Stimulated activated CD8-positive, alpha-beta memory T cell treated with anti-CD3 and anti-CD28 coated beads, Interleukin-4, amount 100 ng/mL, for 1 hour (primary cell): ENCODE results near the gene IGF2R.

ENCODE experiments used
- DNase-seq, 2 donors: peaks; one replicate each; pipeline ENCODE4 v3.0.0-alpha.2; 2020; ENCODE audit warnings: low read depth in 2 of 2, low spot score in 1 of 2

The IGF2R gene

DNA sequence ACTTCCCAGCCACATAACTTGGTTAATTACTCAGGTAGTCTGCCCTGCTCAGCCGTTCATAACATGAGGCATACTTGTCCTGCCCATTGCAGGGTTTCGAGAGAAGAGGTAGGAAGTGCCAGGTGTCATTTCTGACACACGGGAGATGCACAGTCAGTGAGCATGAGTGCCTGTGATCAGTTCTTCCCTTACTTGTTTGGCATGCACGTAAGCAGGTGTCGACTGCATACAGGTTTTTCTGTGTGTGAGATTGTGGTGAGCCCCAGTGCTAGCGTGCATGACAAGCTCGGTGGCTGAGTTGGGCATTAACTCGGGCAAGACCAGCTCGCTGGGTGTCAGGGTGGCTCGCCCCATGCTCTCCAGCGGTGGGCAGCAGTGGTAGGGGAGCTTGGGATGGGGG, 101.5 kb downstream of the IGF2R start:
- no peak for DNase-seq

DNA sequence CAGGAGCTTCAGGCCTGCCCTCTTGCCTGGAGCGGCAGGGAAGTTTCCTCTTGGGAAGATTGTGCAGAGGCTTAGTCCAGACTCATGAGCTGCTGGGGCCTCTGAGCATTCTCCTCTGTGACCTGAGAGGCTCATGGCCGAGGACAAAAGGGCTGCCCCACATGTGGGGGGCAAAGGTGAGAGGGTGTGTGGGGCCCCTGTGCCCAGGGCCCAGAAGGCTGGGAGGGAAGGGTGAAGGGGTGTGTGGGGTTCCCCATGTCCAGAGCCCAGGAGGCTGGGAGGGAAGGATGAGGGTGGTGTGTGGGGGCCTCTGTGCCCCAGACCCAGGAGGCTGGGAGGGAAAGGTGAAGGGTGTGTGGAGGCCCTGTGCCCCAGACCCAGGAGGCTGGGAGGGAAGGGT, 101.9 kb downstream of the IGF2R start:
- no peak for DNase-seq

DNA sequence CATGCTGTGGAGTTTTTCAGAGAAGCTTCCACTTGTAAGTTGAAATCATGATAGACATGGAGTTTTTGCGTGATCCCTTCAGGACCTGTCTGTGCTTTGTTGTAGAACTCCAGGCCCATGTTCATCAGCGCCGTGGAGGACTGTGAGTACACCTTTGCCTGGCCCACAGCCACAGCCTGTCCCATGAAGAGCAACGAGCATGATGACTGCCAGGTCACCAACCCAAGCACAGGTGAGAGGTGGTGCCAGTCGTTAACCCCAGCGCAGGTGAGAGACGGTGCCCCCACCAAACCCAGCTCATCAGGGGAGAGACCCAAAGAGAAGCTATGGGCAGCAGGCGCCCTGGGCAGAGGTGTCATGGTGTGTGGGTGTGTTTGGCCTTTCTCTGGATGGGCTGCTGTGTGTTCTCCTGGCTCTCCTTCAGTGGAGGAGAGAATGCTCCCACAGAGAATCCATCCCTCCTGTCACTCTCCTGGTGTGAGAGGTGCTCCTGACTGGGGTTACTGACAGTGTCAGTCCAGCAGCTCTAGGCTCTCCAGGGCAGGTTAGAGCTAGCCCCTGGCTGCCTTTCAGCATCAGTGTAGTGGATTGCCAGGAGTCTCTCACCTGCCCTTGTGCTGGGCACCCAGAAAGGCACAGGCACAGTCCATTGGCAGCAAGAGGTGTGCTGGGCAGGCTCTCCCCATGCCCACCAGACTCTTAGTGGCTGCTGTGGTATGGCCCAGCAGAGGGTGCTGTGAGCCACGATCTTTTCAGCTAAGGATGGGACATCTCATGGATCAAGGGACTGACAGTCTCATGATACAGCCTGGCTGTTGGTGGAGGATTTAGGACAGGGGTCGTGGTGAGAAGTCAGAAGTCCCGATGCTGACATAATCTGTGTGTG, 103.2 kb downstream of the IGF2R start:
- DNase-seq = no peak

DNA sequence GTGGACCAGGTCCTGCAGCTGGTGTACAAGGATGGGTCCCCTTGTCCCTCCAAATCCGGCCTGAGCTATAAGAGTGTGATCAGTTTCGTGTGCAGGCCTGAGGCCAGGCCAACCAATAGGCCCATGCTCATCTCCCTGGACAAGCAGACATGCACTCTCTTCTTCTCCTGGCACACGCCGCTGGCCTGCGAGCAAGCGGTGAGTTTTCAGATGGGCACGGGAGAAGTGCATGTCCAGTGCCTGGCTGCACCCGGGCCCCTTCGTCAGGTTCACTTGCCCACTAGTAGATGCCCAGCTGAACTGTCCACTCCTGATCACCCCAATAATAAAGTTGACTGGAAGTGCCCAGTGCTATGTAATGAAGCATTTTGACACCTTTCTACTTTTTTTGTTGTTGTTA, 104.4 kb downstream of the IGF2R start:
- no peak for DNase-seq

DNA sequence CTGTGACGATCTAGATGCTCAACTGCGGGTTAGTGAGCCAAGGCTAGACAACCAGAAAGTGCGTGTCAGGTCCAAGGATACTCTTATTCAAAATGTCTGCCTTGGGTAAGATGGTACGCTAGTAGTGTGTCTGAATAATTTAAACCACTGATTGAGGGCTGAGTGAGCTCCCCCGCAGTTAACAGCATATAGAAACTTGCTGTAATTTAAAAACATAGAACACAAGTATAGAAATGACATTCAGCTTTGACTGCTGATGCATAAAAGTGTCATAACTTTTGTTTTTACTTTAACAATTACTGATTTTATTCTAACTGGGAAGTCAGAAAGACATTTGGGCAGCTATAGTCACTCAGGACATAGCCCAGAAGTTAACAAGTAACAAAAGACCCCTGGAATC, 107.1 kb downstream of the IGF2R start:
- DNase-seq = no peak

DNA sequence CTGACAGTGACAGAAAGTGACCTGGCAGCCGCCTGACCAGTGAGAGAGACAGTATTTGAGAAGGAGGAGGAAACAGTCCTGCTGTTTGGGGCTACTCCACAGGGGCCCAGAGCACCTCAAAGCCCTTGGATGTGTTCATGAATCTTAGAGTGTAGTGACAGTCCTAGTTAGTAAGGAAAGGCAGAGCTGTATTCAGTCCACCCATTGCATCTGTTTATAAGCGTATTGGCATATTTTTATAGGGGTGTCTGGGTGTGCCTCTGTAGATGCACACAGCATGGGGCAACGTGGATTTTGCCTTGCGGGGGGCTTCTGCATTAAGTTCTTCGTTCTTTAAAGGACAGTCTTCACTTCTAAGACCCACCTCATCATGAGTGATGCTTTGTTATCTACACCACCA, 108.1 kb downstream of the IGF2R start:
- DNase-seq = no peak

DNA sequence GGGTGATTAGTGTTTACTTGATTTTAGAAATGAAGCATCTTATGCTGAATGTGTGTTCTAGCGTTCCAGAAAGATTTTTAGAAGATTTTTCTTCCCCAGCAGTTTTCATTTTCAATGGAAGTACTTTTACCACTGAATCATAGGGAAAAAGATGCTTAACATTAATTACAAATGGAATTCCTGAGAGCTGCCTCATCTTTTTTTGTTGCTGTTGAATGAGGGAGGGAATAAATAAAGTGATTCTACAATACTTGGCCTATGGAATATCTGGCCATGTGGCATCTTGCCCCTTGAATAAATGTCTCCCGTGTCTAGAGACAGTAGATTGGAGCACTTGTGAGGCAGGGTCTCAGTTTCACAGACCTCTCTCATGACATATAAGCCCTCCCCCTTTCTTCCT, 108.6 kb downstream of the IGF2R start:
- no peak for DNase-seq

DNA sequence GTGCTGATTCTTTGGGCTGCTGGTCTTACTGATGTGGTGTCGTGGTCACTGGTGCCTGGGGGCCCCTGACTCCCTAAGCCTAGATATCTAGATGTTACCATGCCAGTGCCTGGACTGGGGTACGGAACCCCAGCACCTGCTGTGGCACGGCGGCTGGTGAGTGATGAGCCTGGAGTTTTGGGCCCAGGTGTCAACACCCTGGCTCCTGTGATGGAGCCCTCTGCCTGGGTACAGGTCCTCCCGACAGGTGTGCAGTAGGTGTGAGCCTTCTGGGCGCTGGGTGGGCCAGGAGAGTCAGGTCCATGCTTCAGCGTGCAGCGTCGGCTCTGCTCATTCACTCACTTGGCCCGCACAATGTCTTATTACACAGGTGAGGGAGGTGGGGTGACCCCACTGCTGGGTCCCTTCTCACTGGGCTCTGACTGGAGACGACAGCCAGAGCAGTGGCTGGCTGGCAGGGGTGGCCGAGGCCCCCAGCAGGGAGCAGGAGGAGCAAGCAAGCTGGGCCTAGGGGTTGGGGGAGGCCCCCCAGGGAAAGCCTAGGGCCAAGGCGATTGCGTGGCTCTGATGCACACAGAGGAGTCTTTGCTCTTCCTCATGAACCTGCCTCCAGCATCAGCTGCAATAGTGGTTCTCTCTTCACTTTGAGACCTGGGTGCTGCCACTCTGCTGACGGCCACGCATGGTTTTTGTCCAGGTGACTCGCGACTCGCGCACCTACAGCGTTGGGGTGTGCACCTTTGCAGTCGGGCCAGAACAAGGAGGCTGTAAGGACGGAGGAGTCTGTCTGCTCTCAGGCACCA, 110.2 kb downstream of the IGF2R start:
- DNase-seq = no peak

DNA sequence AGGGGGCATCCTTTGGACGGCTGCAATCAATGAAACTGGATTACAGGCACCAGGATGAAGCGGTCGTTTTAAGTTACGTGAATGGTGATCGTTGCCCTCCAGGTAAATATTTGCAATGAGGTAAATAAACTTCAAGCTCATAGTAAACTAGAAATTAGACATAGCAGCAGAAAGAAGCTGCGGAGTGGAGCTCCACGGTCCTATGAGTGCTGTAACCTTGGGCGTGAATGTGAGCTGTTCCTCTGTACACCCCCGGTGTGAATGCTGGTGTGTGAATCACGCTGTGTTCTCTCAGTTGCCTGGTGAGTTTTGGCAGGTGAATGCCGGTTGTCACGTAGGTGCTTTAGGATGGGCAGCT, 110.8 kb downstream of the IGF2R start:
- DNase-seq = no peak

DNA sequence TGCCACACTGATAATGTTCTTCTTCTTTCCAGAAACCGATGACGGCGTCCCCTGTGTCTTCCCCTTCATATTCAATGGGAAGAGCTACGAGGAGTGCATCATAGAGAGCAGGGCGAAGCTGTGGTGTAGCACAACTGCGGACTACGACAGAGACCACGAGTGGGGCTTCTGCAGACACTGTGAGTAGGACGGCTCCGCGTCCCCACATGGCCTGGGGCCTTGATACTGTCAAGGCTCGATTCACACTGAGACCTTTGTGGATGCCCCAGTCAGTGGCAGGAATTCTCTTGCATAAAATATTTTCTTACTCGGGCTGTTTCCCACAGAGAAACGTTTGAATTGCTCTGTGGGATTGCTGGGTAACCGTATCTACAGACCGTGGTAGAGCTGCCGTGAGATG, 111.2 kb downstream of the IGF2R start:
- no peak for DNase-seq

DNA sequence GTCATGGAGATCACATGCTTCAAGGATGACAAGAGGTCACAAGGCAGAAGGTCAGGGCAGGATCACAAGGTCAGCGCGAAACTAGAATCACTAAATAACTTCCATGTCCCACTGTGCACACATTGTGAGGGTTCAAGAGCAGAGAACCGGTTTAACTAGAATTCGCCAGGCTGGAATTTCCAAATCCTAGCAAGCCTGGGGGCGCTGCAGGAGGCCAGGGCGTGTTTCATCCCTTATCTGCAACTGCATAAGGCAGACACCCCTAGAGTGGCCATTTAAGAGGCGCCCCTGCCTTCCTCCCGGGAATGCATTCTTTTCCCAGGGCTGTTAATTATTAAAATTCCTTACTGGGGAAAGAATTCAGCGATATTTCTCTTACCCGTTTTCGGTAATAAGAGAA, 112.5 kb downstream of the IGF2R start:
- no peak for DNase-seq

DNA sequence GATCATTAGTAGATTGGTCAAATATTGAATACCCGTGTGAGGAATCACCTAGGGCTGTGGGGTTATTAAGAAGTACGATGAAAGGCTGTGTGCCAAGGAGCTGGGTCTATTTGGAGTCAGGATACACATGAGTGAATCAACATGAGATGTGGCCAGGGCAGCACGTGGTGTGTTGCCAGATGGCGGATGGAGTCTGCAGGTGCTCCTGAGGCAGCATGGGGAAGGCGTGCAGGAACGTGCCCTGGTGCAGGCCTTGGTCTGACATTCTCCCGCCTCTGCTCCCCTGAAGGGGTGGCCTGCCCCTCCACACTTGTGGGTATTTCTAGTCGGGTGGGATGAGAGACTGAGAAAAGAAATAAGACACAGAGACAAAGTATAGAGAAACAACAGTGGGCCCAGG, 113.7 kb downstream of the IGF2R start:
- DNase-seq = no peak

DNA sequence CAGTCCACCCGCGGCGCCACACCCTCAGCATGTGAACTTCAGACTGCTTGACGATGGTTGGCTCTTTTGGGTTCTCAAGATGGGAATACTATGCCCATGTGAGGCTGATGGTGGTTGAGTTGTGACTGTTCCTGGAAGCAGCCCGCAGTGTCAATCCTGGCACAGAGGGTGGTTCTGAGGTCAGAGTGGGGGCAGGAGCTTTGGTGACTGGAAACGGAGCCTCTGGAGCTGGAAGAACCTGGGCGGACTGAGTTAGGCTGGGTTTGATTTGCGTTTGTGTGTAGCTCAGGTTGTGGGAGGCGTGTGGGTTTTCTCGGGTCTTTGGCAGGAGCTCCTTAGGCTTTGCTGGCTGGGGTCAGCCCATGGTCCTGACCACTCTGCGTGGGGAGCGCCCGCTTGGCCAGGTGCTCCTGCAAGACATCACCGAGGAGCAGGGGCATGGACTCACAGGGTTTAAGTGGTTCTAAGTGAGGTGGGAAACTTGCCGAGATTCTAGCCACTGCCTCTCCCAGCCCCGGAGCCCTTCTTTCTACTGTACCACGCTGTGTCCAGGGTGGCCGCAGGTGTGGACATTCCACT, 115.4 kb downstream of the IGF2R start:
- no peak for DNase-seq

DNA sequence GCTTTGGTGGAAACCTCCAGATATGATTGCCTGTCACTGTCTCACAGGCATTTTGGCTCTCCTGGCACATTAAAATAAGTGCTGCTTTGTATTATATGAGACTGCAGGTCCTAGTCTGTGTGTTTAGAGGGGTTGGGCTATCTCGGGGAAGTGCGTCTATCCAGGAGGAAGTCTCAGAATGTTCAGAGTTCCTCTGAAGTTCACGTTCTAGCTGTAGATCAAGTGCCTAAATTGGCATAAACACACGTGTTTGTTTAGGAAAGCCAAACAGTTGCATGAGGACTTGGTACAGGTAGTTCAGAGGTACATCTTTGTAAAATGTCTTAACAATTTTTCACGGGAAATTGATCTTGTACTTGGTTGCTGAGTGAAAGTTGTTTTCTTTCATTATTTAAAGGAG, 116.3 kb downstream of the IGF2R start:
- DNase-seq = no peak

DNA sequence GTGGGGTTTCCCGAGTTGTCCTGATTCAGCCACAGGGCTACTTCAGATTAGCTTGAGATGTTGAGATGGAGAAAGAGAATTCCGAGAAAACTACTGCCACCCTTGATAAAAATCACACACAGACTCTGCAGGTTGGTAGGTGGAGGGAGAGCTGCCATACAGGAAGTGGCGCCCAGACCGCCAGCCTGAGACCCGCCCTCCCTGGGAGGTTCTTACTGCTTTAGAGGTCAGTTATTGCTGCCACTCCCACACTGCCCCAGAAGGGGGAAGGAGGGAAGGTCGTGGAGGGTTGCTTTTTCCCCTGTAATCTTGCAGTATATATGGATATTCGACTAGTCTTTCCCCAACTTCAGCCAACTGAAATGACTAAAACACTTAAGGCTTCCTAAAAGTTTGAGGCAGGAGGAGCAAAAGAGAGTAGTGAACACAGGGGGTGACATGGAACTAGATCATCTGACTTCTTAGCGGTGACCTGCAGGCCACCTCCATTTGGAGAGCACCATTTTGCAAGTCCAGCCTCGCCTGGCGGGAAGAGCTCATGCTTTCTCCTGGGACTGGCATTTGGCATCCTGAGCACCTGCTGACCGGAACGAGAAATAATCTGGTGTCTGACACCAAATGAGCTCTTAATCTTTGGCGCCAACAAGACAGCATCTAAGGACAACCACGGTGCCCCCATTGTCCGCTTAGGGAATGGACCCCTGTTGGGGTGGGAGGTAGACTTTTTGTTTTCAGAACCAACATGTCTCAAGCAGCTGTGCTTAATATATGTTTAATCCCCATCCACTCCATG, 117.0 kb downstream of the IGF2R start:
- no peak for DNase-seq

DNA sequence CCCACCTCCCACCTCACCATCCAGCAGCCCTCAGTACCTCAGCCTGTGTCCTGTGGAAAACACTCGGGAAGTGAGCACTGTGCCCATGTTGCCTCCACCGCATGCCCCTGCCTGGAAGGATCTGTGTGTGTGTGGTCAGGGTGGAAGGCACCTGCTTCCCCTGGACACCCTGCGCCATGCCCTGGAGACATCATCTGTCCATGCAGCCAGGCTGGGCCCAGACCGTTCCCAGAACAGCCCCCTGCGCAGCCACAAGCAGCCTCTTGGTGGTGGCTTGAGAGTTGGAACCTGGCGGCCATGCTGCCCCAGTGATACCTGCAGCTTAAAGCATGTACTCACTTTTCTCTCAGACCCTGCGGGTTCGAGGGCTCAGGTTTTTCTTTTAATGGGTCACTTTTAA, 117.9 kb downstream of the IGF2R start:
- no peak for DNase-seq

DNA sequence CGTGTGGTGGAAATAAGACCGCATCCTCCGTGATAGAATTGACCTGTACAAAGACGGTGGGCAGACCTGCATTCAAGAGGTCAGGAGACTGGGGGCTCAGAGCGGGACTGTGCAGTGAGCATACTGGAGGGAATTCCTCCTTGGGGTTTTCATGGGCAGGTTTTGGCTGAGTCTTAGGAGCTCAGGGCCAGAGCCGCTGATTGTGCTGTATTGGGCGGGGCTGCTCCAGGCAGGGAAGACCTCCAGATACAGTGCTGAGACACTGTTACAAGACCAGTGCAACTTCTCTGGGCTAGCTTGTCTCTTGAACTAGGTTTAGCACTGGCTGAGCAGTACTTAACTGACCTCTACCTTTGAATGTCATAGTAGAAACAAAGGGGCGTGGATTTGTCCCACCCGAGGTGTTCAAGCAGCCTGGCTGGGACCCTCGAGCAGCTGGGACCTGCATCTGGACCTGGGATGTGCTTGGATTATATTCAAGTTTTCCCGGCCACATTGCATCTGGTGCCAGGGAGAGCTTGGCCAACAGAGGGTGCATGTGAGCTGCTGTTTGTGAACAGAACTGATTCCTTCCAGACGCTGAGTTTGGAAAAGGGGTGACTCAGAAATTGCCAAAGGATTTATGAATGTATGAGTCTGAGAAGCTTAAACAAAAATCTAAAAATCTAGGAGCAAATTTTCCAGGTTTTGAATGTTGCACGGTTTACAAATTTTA, 119.3 kb downstream of the IGF2R start:
- DNase-seq = no peak

DNA sequence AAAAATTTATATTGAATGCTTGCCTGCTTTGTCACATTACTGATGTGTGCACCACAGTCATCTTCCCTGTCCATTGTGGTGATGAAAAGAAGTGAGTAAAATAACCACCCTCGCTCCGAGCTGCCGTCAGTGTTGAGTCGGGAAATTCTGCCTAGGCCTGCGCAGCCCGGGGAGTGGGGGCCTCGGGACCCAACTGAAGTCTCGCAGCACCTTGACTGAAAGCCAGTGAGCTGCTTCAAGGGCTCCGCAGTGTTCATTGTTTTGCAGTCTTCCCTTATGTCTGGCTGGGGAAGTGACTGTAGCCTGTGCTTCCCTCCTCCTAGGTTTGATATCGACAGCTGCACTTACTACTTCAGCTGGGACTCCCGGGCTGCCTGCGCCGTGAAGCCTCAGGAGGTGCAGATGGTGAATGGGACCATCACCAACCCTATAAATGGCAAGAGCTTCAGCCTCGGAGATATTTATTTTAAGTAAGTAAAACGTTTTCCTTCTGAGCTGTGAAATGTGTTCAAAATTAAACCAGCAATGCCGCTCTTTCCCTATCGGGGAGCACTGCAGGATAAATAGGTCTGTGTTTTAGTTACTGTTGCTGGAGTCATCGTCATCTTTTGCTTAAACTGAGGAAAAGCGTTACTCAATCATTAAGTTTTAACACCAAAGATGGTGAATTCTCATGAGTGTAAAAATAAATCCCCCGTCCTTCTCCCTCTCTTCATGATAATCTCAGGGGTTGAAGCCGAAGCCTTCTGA, 120.1 kb downstream of the IGF2R start:
- no peak for DNase-seq

DNA sequence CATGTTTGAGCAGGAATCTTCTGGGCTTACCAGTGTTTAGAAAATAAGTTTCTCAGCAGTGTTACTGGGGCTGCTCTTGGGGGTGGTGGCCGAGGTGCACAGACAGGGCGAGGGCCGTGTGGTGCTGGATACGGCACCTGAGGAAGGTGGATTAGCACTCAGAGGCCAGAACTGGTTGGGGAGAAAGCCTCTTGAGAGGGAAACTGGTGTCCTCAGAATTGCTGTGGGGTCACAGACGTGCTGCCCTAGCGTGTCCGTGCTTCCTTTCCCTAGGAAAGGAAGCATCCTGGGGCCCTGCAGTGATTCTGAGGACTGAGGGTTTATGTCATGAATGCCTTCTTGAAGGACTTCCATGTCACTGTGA, 120.6 kb downstream of the IGF2R start:
- DNase-seq = no peak
